Kidney (tissue), 14 donors: Measurements from ENCODE around the gene FDXACB1. TPM values are rescaled to one million over a fixed set of nuclear protein-coding genes. Genes with fewer than 3 reads are reported as not detected.
A peak's percentile ranks its signal among the peaks of the same experiment; 100 is the strongest.

Experiments used
- DNase-seq, 5 donors: peaks; one replicate each; pipeline ENCODE4 v3.0.0-alpha.2; 2013 to 2020
- FAIRE-seq: peaks from 2 replicates; lab custom pipeline; 2012; peaks lifted over from hg19 to GRCh38; lab: Jason Lieb, UNC
- H3K27ac ChIP-seq, 2 donors: one replicate each; pipeline ENCODE4 v1.7.0; 2013; ENCODE audit warnings: low read depth in 2 of 2, low read length in 2 of 2, inconsistent platforms in 1 of 2
- H3K27me3 ChIP-seq: one replicate; pipeline ENCODE4 v1.7.1; 2013; ENCODE audit warnings: low read length, inconsistent platforms; ENCODE audit not compliant: control insufficient read depth, insufficient read depth
- H3K36me3 ChIP-seq, 3 donors: one replicate each; pipeline versions ENCODE4 v1.7.0 to v1.7.1; 2013; ENCODE audit warnings: low read length in 3 of 3, control low read depth in 1 of 3, inconsistent platforms in 1 of 3; ENCODE audit not compliant: insufficient read depth in 3 of 3, control insufficient read depth in 2 of 3
- H3K4me1 ChIP-seq, 3 donors: one replicate each; pipeline versions ENCODE4 v1.7.0 to v1.7.1; 2013; ENCODE audit warnings: low read length in 3 of 3, inconsistent platforms in 1 of 3, low read depth in 1 of 3; ENCODE audit not compliant: control insufficient read depth in 2 of 3, insufficient read depth in 2 of 3
- H3K4me3 ChIP-seq, 3 donors: one replicate each; pipeline versions ENCODE4 v1.7.0 to v1.8.1; 2013; ENCODE audit warnings: low read length in 3 of 3, control low read depth in 1 of 3, inconsistent platforms in 1 of 3
- H3K9ac ChIP-seq, 3 donors: one replicate each; pipeline versions ENCODE4 v1.7.0 to v1.7.1; 2013; ENCODE audit warnings: low read length in 3 of 3, control low read depth in 1 of 3, inconsistent platforms in 1 of 3
- H3K9me3 ChIP-seq, 3 donors: one replicate each; pipeline versions ENCODE4 v1.7.0 to v1.7.1; 2013; ENCODE audit warnings: low read length in 3 of 3, control low read depth in 1 of 3, inconsistent platforms in 1 of 3; ENCODE audit not compliant: control insufficient read depth in 2 of 3, insufficient read depth in 1 of 3
- CTCF ChIP-seq: IDR thresholded peaks from 3 replicates; pipeline ENCODE4 v1.5.1; 2012; ENCODE audit warnings: mild to moderate bottlenecking, moderate library complexity, borderline replicate concordance; ENCODE audit not compliant: insufficient read depth; ENCODE audit errors: extremely low read depth
- intact Hi-C: fragments of 100-400 bp; cut with DNase I; formaldehyde crosslinking; loops from one replicate; pipeline ENCODE4 v1.11.1; 2022
- polyA plus RNA-seq: library from polyadenylated mRNA; stranded (reverse); fragments of 350-450 nt; fragmentation: Illumina TruSeq; extraction: RNeasy Lipid Tissue Mini Kit (QIAGEN cat#74804); gene quantifications from one replicate; pipeline ENCODE4 v1.2.3, GENCODE V29; 2014; ENCODE audit warnings: low read depth, low replicate concordance; ENCODE audit not compliant: insufficient read depth
- total RNA-seq: library from RNA; stranded (reverse); fragmentation: NEBNext Ultra II Directional; extraction: Animal tissue kit (Norgen Biotek cat#: 25700); gene quantifications from one replicate; pipeline ENCODE4 v1.2.1, GENCODE V29; 2021
- donor health status: control.
- donor health status: control.
- donor health status: control.
- donor health status: control.
- donor health status: control.
- donor health status: DM: yes; HTN: yes; CAD: no.
- donor health status: Normal renal cell carcinoma (clear cell type).

Gene FDXACB1
- total and polyA plus RNA-seq, 2 donors from 2014 or later, result 1.5 to 2.6 TPM

GRCh38 chr11:111841370-111842053 is 37.5 kb downstream of the FDXACB1 start:
- intact Hi-C loops, result loop anchor here (10.0 kb wide), 1 partner anchor 237 kb away; the partner anchor contains the start of gene SIK2
- peaks cover 0 to 8% (median 4%) of the 10 kb centered on the region in 3 donors for H3K4me1 ChIP-seq
- FAIRE-seq (peak; percentile 97), DNase-seq (peak; percentile 84 to 91 (median 86))
- no peaks in the 10 kb centered on the region for H3K27me3 ChIP-seq
- no peak overlapping the region for H3K9ac ChIP-seq
- H3K4me3 ChIP-seq, result no peak overlapping the region
- H3K9me3 ChIP-seq, result no peaks in the 10 kb centered on the region
- H3K36me3 ChIP-seq, result peaks cover 2 to 15% (median 13%) of the 10 kb centered on the region in 3 donors
- peak; percentile 98 for TF ChIP-seq CTCF
- no peak overlapping the region for H3K27ac ChIP-seq

GRCh38 chr11:111840143-111840542 is 38.8 kb downstream of the FDXACB1 start:
- H3K36me3 ChIP-seq, result peaks cover 0 to 13% (median 10%) of the 10 kb centered on the region in 3 donors
- intact Hi-C loops, result loop anchor here (10.0 kb wide), 1 partner anchor 235 kb away; the partner anchor contains the start of gene SIK2

GRCh38 chr11:111838054-111838453 is 40.9 kb downstream of the FDXACB1 start:
- TF ChIP-seq CTCF, result no peak
- Histone ChIP-seq H3K4me3 (no peak overlapping the region), H3K27me3 (no peaks in the 10 kb centered on the region), H3K27ac (no peak overlapping the region), H3K4me1 (peaks cover 0 to 8% (median 4%) of the 10 kb centered on the region in 3 donors), H3K9ac (no peak overlapping the region), H3K36me3 (peaks cover 0 to 7% (median 4%) of the 10 kb centered on the region in 3 donors), H3K9me3 (no peaks in the 10 kb centered on the region)
- DNase-seq (no peak), FAIRE-seq (no peak)
- intact Hi-C loops, result loop anchor here (10.0 kb wide), 1 partner anchor 253 kb away; no protein-coding TSS in a partner anchor

More at GRCh38 chr11:111840143-111840542, 38.8 kb downstream of the FDXACB1 start:
- H3K9me3 ChIP-seq, result no peaks in the 10 kb centered on the region
- no peak overlapping the region for H3K9ac ChIP-seq
- no peak overlapping the region for H3K4me3 ChIP-seq
- TF ChIP-seq CTCF, result no peak
- DNase-seq, result no peak
- peak overlapping the region in 1 of 2 donors; percentile 41 for H3K27ac ChIP-seq
- no peak for FAIRE-seq
- no peaks in the 10 kb centered on the region for H3K27me3 ChIP-seq
- H3K4me1 ChIP-seq, result peaks cover 0 to 8% (median 4%) of the 10 kb centered on the region in 3 donors
